Activated T-helper 1 cell treated with anti-CD3 and anti-CD28 coated beads, Interleukin-12 subunit alpha, Interleukin-12 subunit beta, Interleukin-2, Interleukin-4 antibody, amounts not matched to agents 30 ng/mL and 10 ng/mL and 1 ng/mL, durations not matched to agents 14 hours and 24 hours and 36 hours (primary cell): ENCODE results near the gene TMEM164. TPM values are rescaled to one million over a fixed set of nuclear protein-coding genes. Genes with fewer than 3 reads are reported as not detected.

Experiments
- DNase-seq: peaks from one replicate; pipeline ENCODE4 v3.0.0; 2021; ENCODE audit warnings: low spot score
- H3K27ac Mint-ChIP-seq: one replicate; pipeline ENCODE4 v1.8.0; 2021; ENCODE audit warnings: mild to moderate bottlenecking, mixed read lengths
- H3K27me3 Mint-ChIP-seq: one replicate; pipeline ENCODE4 v1.8.0; 2022; ENCODE audit warnings: mild to moderate bottlenecking, moderate library complexity, mixed read lengths; ENCODE audit not compliant: insufficient read depth
- H3K36me3 Mint-ChIP-seq: one replicate; pipeline ENCODE4 v1.8.0; 2021; ENCODE audit warnings: low read depth, mixed read lengths
- H3K4me1 Mint-ChIP-seq: one replicate; pipeline ENCODE4 v1.8.0; 2021; ENCODE audit warnings: low read depth, mixed read lengths
- H3K4me3 Mint-ChIP-seq: one replicate; pipeline ENCODE4 v1.8.0; 2021; ENCODE audit warnings: mild to moderate bottlenecking, moderate library complexity, mixed read lengths
- H3K9me3 Mint-ChIP-seq: one replicate; pipeline ENCODE4 v1.8.0; 2021; ENCODE audit warnings: mixed read lengths
- intact Hi-C: fragments of 100-400 bp; cut with micrococcal nuclease; formaldehyde crosslinking; loops from one replicate; pipeline ENCODE4 v1.15.1; 2024
- total RNA-seq: library from RNA; stranded (reverse); gene quantifications from 2 replicates; pipeline ENCODE4 v1.2.3, GENCODE V29; 2022

TMEM164 gene
- total RNA-seq, 1 donor from 2014 or later, result 19.1 TPM

DNA sequence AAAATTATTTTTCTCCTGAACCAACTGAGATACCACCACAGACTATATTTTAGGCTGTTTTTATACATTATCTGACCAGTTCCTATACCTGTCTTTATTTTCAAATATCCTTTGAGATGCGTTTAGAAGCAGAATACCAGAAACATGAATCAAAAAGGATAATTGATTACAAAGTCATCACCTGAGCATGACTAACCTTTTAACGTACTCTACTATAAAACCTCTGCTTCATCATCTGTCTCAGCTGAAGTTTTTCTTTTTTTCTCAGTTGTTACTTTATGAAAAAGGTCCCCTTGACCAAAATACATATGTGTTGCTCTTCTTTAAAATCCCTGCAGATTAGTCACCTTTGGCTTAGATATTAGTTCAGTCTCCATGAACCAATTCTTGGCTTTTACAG is 205.2 kb downstream of the TMEM164 start:
- no peak overlapping the region for H3K27ac Mint-ChIP-seq
- intact Hi-C loops, result loop anchor here (10.0 kb wide), 1 partner anchor 107 kb away; the partner anchor contains the start of gene AMMECR1
- no peaks in the 10 kb centered on the region for H3K9me3 Mint-ChIP-seq
- no peak overlapping the region for H3K4me3 Mint-ChIP-seq
- peaks cover 13% of the 10 kb centered on the region for H3K4me1 Mint-ChIP-seq
- H3K27me3 Mint-ChIP-seq, result no peaks in the 10 kb centered on the region
- DNase-seq, result no peak
- no peaks in the 10 kb centered on the region for H3K36me3 Mint-ChIP-seq

DNA sequence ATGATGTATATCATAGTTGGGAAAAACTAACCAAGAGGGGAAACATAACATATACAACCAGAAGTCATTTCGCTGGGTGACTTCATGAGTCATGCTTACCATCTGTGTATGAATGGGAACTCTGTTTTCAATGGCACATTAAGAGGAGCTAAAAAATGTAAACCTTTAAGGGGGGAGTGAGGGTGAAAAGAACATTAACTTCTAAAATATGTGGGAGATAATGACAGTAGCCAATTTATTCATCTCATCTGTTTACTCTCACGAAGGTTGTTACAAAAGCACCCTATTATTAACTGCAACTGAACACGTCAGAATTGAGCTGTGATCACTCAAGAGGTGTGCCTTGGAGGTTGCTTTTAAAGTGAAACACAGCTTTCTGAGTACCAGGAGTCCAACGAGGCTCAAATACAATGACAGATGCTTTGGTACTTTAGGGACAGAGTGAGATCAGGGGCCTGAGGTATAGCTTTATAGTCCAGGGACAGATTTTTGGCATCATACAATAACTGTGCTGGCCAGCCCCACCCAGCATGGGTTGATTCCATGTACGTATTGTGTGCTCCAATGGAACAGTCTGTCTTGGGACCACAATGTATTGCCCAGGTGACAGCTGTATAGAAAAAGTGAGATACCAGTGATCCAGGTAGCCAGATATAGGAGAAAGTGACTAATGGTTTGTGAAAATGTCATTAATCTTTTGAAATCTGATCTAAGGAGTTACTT is 207.7 kb downstream of the TMEM164 start:
- Mint-ChIP-seq H3K9me3 (no peaks in the 10 kb centered on the region), H3K4me1 (peaks cover 7% of the 10 kb centered on the region), H3K4me3 (no peak overlapping the region), H3K27ac (no peak overlapping the region), H3K36me3 (peaks cover 1% of the 10 kb centered on the region), H3K27me3 (no peaks in the 10 kb centered on the region)
- intact Hi-C loops, result no loop called here
- DNase-seq, result no peak

DNA sequence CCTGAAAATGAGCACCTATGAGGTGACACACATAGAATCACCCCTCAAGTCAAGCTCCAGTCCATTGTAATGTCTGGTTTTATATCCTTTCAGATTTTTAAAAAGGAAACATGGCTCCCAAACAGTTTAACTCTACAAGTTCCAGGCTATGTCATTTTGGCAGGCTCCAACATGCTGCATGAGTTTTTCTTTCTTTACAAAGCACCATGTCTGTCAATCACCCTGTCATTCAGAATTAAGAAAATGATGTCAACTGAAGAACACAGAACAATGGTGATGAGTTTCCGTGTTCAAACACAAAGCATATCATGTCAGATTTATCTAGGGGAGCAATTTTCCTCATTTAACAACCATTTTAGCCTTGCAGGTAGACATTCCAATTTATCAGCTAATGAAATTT is 208.4 kb downstream of the TMEM164 start:
- peaks cover 7% of the 10 kb centered on the region for H3K36me3 Mint-ChIP-seq
- H3K4me1 Mint-ChIP-seq, result peaks cover 7% of the 10 kb centered on the region
- H3K27ac Mint-ChIP-seq, result no peak overlapping the region
- DNase-seq, result no peak
- intact Hi-C loops, result no loop called here
- H3K4me3 Mint-ChIP-seq, result no peak overlapping the region
- no peaks in the 10 kb centered on the region for H3K27me3 Mint-ChIP-seq
- no peaks in the 10 kb centered on the region for H3K9me3 Mint-ChIP-seq

DNA sequence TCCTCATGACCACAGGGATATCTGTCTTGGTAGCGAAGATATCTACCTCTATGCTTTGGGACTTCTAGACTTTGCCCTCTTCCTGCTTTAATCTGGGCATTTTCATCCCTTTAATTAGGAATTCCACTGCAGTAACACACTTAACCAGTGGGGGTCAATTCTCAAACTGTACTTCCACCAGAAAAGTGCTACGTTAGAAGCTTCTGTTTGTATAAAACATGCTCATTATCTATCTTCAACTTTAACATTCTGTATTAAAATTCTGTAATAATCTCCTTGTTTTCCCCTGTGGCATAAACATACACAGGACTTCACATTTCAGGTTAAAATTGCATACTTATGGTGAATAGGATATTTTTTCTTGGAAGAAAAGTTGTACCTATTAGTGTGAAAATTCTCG is 209.4 kb downstream of the TMEM164 start:
- H3K27me3 Mint-ChIP-seq, result no peaks in the 10 kb centered on the region
- DNase-seq, result no peak

DNA sequence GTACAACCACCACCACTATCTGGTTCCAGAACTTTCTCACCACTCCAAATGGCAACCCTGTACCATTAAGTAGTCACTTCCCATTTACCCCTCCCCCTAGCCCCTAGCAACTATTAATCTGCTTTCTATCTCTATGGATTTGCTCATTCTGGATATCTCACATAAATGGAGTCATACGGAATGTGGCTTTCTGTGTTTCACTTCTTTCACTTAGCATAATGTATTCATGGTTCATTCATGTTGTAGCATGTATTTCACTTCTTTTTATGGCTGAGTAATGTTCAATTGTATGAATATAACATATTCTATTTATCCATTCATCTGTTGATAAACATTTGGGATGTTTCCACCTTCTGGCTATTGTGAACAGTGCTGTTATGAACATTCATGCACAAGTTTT is 210.3 kb downstream of the TMEM164 start:
- H3K9me3 Mint-ChIP-seq, result no peaks in the 10 kb centered on the region
- intact Hi-C loops, result no loop called here
- H3K36me3 Mint-ChIP-seq, result peaks cover 8% of the 10 kb centered on the region
- H3K4me3 Mint-ChIP-seq, result no peak overlapping the region
- H3K4me1 Mint-ChIP-seq, result peaks cover 17% of the 10 kb centered on the region
- no peak for DNase-seq
- no peak overlapping the region for H3K27ac Mint-ChIP-seq
- no peaks in the 10 kb centered on the region for H3K27me3 Mint-ChIP-seq

More for the DNA sequence above, 209.4 kb downstream of the TMEM164 start:
- peaks cover 13% of the 10 kb centered on the region for H3K4me1 Mint-ChIP-seq
- H3K36me3 Mint-ChIP-seq, result peaks cover 8% of the 10 kb centered on the region
- H3K9me3 Mint-ChIP-seq, result no peaks in the 10 kb centered on the region
- intact Hi-C loops, result no loop called here
- no peak overlapping the region for H3K27ac Mint-ChIP-seq
- no peak overlapping the region for H3K4me3 Mint-ChIP-seq

DNA sequence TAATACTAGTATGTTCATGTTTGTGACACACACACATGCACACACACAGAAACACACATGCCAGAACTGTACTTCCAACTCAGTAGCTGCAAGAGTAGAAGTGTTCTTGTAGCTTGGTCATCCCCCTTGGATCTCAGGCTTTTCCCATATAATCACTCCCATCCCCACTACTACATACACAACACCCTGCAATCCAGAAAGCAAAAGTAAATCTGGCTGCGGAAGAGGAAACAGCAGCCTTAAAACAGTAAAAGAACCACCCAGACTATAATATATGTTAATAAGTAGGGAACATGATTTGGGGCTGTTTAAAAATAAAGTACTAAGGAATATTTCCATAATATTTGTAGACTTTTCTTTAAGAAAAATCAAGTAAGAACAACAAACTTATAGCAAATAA is 211.8 kb downstream of the TMEM164 start:
- peaks cover 17% of the 10 kb centered on the region for H3K4me1 Mint-ChIP-seq
- no peaks in the 10 kb centered on the region for H3K27me3 Mint-ChIP-seq
- H3K27ac Mint-ChIP-seq, result no peak overlapping the region
- no peaks in the 10 kb centered on the region for H3K9me3 Mint-ChIP-seq
- DNase-seq, result no peak
- peaks cover 8% of the 10 kb centered on the region for H3K36me3 Mint-ChIP-seq
- no peak overlapping the region for H3K4me3 Mint-ChIP-seq
- intact Hi-C loops, result no loop called here

DNA sequence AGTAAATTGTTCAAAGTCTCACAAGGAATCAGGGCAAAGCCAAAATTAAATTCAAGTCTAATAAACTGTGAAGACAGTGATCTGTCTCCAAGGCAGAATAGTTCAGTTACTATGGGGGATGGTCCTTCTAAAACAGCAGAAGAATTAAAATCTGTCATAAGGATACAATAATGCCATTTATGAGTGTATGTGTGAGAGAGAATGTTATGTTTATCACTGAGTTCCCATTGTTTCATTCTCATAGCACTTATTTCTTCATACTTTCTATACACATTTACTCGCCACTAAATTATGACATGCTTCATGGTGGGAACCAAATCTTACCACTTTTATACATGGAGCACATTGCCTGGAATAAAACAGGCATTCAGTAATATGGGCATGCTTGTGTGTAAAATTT is 212.5 kb downstream of the TMEM164 start:
- intact Hi-C loops, result no loop called here
- no peak overlapping the region for H3K27ac Mint-ChIP-seq
- peaks cover 14% of the 10 kb centered on the region for H3K4me1 Mint-ChIP-seq
- no peak for DNase-seq
- no peaks in the 10 kb centered on the region for H3K9me3 Mint-ChIP-seq
- H3K4me3 Mint-ChIP-seq, result no peak overlapping the region
- peaks cover 8% of the 10 kb centered on the region for H3K36me3 Mint-ChIP-seq
- no peaks in the 10 kb centered on the region for H3K27me3 Mint-ChIP-seq

DNA sequence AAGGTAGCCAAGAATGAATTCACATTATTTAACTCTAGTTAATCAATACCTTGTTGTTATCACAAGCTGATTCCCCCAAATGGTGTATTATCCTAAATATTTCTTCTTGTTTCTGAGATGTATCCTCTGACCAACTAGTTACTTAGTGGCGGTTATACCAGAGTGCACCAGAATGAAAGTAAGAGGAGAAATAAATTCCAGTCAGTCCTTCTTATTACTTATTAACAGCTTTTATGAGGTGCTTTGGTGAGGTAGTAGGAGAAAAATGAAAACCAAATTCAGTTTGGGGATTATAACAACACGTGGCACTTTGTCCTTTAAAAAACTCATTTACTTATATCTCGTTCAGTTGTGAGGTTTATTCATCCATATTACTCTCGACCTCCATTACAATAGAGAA is 213.1 kb downstream of the TMEM164 start:
- Mint-ChIP-seq H3K4me1 (peaks cover 10% of the 10 kb centered on the region), H3K27me3 (no peaks in the 10 kb centered on the region), H3K4me3 (no peak overlapping the region), H3K27ac (no peak overlapping the region), H3K9me3 (no peaks in the 10 kb centered on the region), H3K36me3 (peaks cover 8% of the 10 kb centered on the region)
- intact Hi-C loops, result no loop called here
- no peak for DNase-seq

DNA sequence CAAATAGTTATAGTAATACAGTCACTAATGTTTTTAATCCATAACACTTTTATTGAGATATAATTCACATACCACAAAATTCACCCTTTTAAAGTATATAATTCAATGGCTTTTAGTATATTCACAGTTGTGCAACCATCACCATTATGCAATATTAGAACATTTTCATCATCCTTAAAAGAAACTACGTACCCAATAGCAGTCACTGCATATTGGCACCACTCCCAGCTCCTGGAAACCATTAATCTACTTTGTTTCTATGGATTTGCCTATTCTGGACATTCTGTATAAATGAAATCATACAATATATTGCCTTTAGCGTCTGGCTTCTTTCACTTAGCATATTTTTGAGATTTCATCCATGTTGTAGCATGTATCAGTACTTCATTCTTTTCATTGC is 215.7 kb downstream of the TMEM164 start:
- no peaks in the 10 kb centered on the region for H3K27me3 Mint-ChIP-seq

DNA sequence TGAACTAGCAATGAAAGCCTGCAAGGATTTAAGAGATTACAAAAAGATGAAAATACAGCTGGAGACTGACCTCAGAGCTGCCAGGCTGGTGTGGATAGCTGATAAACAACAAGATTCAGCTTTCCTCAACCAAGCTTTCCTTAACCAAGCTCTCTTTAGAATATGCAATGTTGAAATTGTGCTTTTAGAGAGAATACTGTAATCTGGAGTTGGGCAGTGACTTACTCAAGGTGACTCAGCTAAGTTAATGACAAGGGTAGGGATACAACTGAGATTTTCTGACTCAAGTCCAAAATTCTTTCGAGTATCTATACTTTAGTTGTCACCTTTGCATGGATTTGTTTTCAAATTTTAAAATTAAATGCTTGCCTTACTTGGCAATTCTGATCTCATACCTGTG is 217.0 kb downstream of the TMEM164 start:
- Mint-ChIP-seq H3K4me3 (no peak overlapping the region), H3K27me3 (no peaks in the 10 kb centered on the region), H3K9me3 (no peaks in the 10 kb centered on the region), H3K27ac (no peak overlapping the region), H3K36me3 (peaks cover 8% of the 10 kb centered on the region), H3K4me1 (peaks cover 17% of the 10 kb centered on the region)
- intact Hi-C loops, result no loop called here
- DNase-seq, result no peak

More for the DNA sequence above, 215.7 kb downstream of the TMEM164 start:
- H3K4me1 Mint-ChIP-seq, result peaks cover 17% of the 10 kb centered on the region
- peaks cover 8% of the 10 kb centered on the region for H3K36me3 Mint-ChIP-seq
- intact Hi-C loops, result no loop called here
- H3K27ac Mint-ChIP-seq, result no peak overlapping the region
- no peaks in the 10 kb centered on the region for H3K9me3 Mint-ChIP-seq
- DNase-seq, result no peak
- H3K4me3 Mint-ChIP-seq, result no peak overlapping the region

DNA sequence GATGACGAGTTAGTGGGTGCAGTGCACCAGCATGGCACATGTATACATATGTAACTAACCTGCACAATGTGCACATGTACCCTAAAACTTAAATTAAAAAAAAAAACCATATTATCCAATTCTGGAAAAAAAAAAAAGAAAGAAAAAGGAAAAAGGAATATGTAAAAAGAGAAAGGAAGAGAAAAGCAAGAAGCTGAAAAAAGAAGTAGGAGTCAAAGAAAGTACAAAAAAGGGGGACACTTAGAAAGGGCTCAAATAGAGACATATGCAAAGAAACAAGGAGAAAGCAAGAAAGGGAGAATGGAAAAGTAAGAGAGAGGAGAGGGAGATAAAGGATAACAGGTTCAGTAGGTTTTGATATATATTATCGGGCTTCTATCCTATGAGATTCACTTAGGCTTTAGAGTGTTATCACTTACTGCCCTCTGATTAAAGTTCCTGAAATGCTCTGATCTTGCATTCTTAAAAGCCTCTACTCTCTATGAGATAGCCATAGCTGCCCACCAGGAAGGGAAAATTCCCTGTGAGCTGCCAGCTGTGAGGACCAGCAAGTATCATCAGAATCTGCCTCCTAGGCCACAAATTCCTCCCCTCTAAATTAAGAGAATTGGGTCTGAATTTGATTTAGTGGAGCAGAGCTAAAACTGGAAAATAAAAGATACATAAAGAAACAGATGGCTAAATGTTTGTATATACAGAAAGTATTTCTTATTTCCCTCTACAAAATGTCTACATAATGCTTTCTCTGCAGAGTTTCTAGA is 219.8 kb downstream of the TMEM164 start:
- peaks cover 3% of the 10 kb centered on the region for H3K36me3 Mint-ChIP-seq
- H3K4me3 Mint-ChIP-seq, result no peak overlapping the region
- H3K27ac Mint-ChIP-seq, result no peak overlapping the region
- H3K4me1 Mint-ChIP-seq, result peaks cover 15% of the 10 kb centered on the region
- no peak for DNase-seq
- no peaks in the 10 kb centered on the region for H3K27me3 Mint-ChIP-seq
- H3K9me3 Mint-ChIP-seq, result no peaks in the 10 kb centered on the region
- intact Hi-C loops, result no loop called here

DNA sequence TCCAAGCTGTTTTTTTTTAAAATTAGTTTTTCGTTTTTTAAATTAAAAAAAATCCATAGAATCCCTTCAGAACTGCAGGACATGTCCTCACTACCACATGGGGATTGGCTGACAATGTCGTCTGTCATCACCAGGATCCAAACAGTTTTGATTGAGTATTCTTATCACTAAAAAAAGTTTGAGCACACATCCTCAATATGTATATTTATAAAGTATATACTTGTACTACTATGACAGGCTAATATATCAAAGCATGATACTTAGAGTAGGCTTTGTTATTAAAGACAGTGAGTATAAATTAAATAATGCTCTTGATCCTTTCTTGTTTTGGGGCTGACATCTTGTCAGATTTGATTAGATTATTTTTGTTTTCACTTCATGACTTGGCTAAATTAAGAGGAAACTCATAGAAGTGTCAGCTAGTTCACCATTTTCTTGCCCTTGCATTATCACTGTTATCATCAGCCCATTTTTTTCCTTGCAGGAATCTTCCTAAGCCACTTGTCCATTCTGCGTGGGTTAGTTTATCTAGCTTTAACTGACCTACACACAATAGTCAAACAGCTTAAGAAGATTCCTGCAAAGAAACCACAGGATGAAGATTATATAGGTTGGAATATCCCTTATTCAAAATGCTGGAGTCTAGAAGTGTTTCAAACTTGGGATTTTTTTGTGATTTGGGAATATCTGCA is 222.2 kb downstream of the TMEM164 start:
- Mint-ChIP-seq H3K36me3 (peaks cover 3% of the 10 kb centered on the region), H3K4me3 (no peak overlapping the region), H3K9me3 (no peaks in the 10 kb centered on the region), H3K4me1 (peaks cover 18% of the 10 kb centered on the region), H3K27me3 (no peaks in the 10 kb centered on the region), H3K27ac (no peak overlapping the region)
- intact Hi-C loops, result no loop called here
- no peak for DNase-seq

DNA sequence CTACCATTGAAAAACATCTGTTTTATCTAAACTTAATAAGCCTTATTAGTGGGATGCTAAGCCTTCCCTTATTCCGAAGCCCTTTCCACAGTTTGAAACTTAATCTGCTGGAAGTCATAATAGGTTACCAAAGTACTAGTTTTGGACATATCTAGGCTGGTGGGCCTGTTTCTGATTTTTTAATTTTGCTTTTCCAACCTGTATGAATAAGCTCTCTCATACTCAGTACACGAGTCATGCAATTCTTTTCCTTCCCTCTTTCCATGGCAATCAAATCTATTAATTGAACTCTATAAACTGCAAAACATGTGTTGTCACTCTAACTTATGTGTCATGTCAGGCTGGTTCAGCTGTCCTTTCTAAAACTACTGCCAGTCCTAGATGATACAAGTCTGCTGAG is 224.0 kb downstream of the TMEM164 start:
- intact Hi-C loops, result no loop called here
- no peaks in the 10 kb centered on the region for H3K27me3 Mint-ChIP-seq
- no peaks in the 10 kb centered on the region for H3K9me3 Mint-ChIP-seq
- peaks cover 7% of the 10 kb centered on the region for H3K36me3 Mint-ChIP-seq
- no peak for DNase-seq
- H3K4me3 Mint-ChIP-seq, result no peak overlapping the region
- peaks cover 20% of the 10 kb centered on the region for H3K4me1 Mint-ChIP-seq
- H3K27ac Mint-ChIP-seq, result no peak overlapping the region
